H1 (cell line): ENCODE measurements around the gene GABRE. TPM values are rescaled to one million over a fixed set of nuclear protein-coding genes. Genes with fewer than 3 reads are reported as not detected.

Experiments used
- CTCF ChIA-PET: fragments of 300-600 bp; sonication (Branson Sonifier 250); formaldehyde crosslinking; loops from one replicate; lab custom pipeline; 2021; ENCODE audit not compliant: partially characterized antibody; lab: Charles Lee
- POLR2A ChIA-PET: fragments of 300-600 bp; sonication (Branson Sonifier 250); formaldehyde crosslinking; loops from one replicate; lab custom pipeline; 2021; ENCODE audit warnings: inconsistent platforms; ENCODE audit not compliant: partially characterized antibody; lab: Charles Lee
- DNase-seq, 2 experiments: peaks; one replicate each; pipeline versions ENCODE4 v3.0.0 to v3.0.0-alpha.2; 2010 to 2022; ENCODE audit warnings: low spot score in 2 of 2, low read depth in 1 of 2, mixed read lengths in 1 of 2
- FAIRE-seq: peaks from 2 replicates; lab custom pipeline; 2011; peaks lifted over from hg19 to GRCh38; lab: Jason Lieb, UNC
- H2AFZ ChIP-seq: 2 replicates; pipeline ENCODE4 v1.8.1; 2012; ENCODE audit warnings: low read length, inconsistent platforms
- H2AK5ac ChIP-seq: 2 replicates; pipeline ENCODE4 v1.6.1; 2013; ENCODE audit warnings: low read depth, low read length
- H2BK120ac ChIP-seq: replicated peaks from 2 replicates; pipeline ENCODE3; 2013; ENCODE audit warnings: low read depth, low read length, inconsistent platforms
- H2BK12ac ChIP-seq: 2 replicates; pipeline ENCODE4 v1.6.1; 2013; ENCODE audit warnings: low read depth, low read length
- H2BK15ac ChIP-seq: 2 replicates; pipeline ENCODE4 v1.6.1; 2013; ENCODE audit warnings: low read length
- H2BK20ac ChIP-seq: 2 replicates; pipeline ENCODE4 v1.6.1; 2013; ENCODE audit warnings: low read length
- H2BK5ac ChIP-seq: 2 replicates; pipeline ENCODE4 v1.6.1; 2013; ENCODE audit warnings: low read depth, low read length
- H3K14ac ChIP-seq: 2 replicates; pipeline ENCODE4 v1.6.1; 2013; ENCODE audit warnings: inconsistent platforms; ENCODE audit not compliant: insufficient read length
- H3K18ac ChIP-seq: 2 replicates; pipeline ENCODE4 v1.6.1; 2013; ENCODE audit warnings: low read length; ENCODE audit errors: extremely low read depth
- H3K23ac ChIP-seq: 2 replicates; pipeline ENCODE4 v1.6.1; 2013; ENCODE audit warnings: inconsistent platforms; ENCODE audit not compliant: insufficient read length
- H3K23me2 ChIP-seq: 2 replicates; pipeline ENCODE4 v1.6.1; 2013; ENCODE audit warnings: low read depth, low read length
- H3K27ac ChIP-seq: 2 replicates; pipeline ENCODE4 v1.6.1; 2011; ENCODE audit warnings: low read depth, low read length, inconsistent platforms
- H3K27me3 ChIP-seq, 4 experiments: replicated peaks in 1 of 4; 1 replicate in 1 of 4; 2 replicates in 3 of 4; pipeline versions ENCODE4 v1.6.1 to v1.8.1; 2011 to 2013; ENCODE audit warnings: low read length in 3 of 4, mild to moderate bottlenecking in 3 of 4, inconsistent platforms in 2 of 4, mixed read lengths in 2 of 4, moderate library complexity in 1 of 4; ENCODE audit not compliant: control insufficient read depth in 3 of 4, insufficient read depth in 3 of 4; ENCODE audit errors: extremely low read depth in 1 of 4
- H3K36me3 ChIP-seq, 4 experiments: 2 replicates each; pipeline versions ENCODE4 v1.6.1 to v1.8.1; 2011 to 2013; ENCODE audit warnings: mild to moderate bottlenecking in 4 of 4, low read length in 3 of 4, moderate library complexity in 2 of 4, control low read depth in 1 of 4, inconsistent platforms in 1 of 4; ENCODE audit not compliant: insufficient read depth in 4 of 4, control insufficient read depth in 2 of 4
- H3K4ac ChIP-seq: replicated peaks from 2 replicates; pipeline ENCODE3; 2013; ENCODE audit warnings: low read length, low read depth, mixed read lengths, inconsistent platforms; ENCODE audit not compliant: insufficient read length
- H3K4me1 ChIP-seq, 4 experiments: replicated peaks in 1 of 4; 1 replicate in 1 of 4; 2 replicates in 3 of 4; pipeline versions ENCODE4 v1.6.1 to v1.8.1; 2011 to 2013; ENCODE audit warnings: low read length in 3 of 4, inconsistent platforms in 2 of 4, mixed read lengths in 1 of 4; ENCODE audit not compliant: insufficient read depth in 4 of 4, control insufficient read depth in 3 of 4
- H3K4me2 ChIP-seq, 2 experiments: 2 replicates each; pipeline versions ENCODE4 v1.6.1 to v1.8.1; 2011 to 2013; ENCODE audit warnings: low read depth in 2 of 2, low read length in 2 of 2, control low read depth in 1 of 2, inconsistent platforms in 1 of 2, mild to moderate bottlenecking in 1 of 2; ENCODE audit not compliant: insufficient read depth in 1 of 2
- H3K4me3 ChIP-seq, 4 experiments: fragments of 200-600, 300-600 bp in 1 of 4; sonication (generic), shearing (Covaris generic), sonication (Bioruptor Twin) in 1 of 4; 2 replicates each; pipeline versions ENCODE4 v1.5.1 to v1.8.1; 2011 to 2016; ENCODE audit warnings: low read length in 4 of 4, low read depth in 3 of 4, control low read depth in 2 of 4, inconsistent platforms in 2 of 4, mild to moderate bottlenecking in 2 of 4, mixed read lengths in 1 of 4, moderate library complexity in 1 of 4; ENCODE audit not compliant: insufficient read depth in 2 of 4; ENCODE audit errors: extremely low read depth in 1 of 4
- H3K56ac ChIP-seq: replicated peaks from 2 replicates; pipeline ENCODE3; 2013; ENCODE audit warnings: low read depth, mild to moderate bottlenecking, mixed read lengths, low read length, inconsistent platforms; ENCODE audit not compliant: insufficient read length
- H3K79me1 ChIP-seq: 2 replicates; pipeline ENCODE4 v1.6.1; 2013; ENCODE audit warnings: low read depth, low read length, control low read depth
- H3K79me2 ChIP-seq, 2 experiments: 2 replicates each; pipeline versions ENCODE4 v1.6.1 to v1.8.1; 2012 to 2013; ENCODE audit warnings: low read length in 2 of 2, mild to moderate bottlenecking in 2 of 2, inconsistent platforms in 1 of 2; ENCODE audit not compliant: insufficient read depth in 2 of 2, control insufficient read depth in 1 of 2
- H3K9ac ChIP-seq, 4 experiments: replicated peaks in 1 of 4; 1 replicate in 1 of 4; 2 replicates in 3 of 4; pipeline versions ENCODE4 v1.6.1 to v1.8.1; 2011 to 2013; ENCODE audit warnings: low read depth in 3 of 4, low read length in 3 of 4, control low read depth in 2 of 4, mild to moderate bottlenecking in 2 of 4, moderate library complexity in 2 of 4, inconsistent platforms in 1 of 4; ENCODE audit errors: extremely low read depth in 1 of 4
- H3K9me3 ChIP-seq, 2 experiments: 2 replicates each; pipeline versions ENCODE4 v1.6.1 to v1.8.1; 2012 to 2013; ENCODE audit warnings: mild to moderate bottlenecking in 2 of 2, moderate library complexity in 2 of 2, control low read depth in 1 of 2, inconsistent platforms in 1 of 2, low read depth in 1 of 2, low read length in 1 of 2, mixed read lengths in 1 of 2; ENCODE audit not compliant: insufficient read depth in 2 of 2
- H4K20me1 ChIP-seq, 2 experiments: replicated peaks in 1 of 2; 2 replicates each; pipeline versions ENCODE3 to v1.8.1; 2011 to 2013; ENCODE audit warnings: inconsistent platforms in 2 of 2, low read length in 2 of 2, mild to moderate bottlenecking in 1 of 2; ENCODE audit not compliant: insufficient read depth in 2 of 2, control insufficient read depth in 1 of 2
- H4K5ac ChIP-seq: 2 replicates; pipeline ENCODE4 v1.6.1; 2013; ENCODE audit warnings: low read length, low read depth, mixed read lengths, inconsistent platforms; ENCODE audit not compliant: insufficient read length
- H4K8ac ChIP-seq: 2 replicates; pipeline ENCODE4 v1.8.0; 2013; ENCODE audit warnings: mild to moderate bottlenecking, moderate library complexity, low read length, inconsistent platforms; ENCODE audit not compliant: insufficient read depth; ENCODE audit errors: extremely low read depth
- H4K91ac ChIP-seq: replicated peaks from 2 replicates; pipeline ENCODE3; 2013; ENCODE audit warnings: low read length, mixed read lengths, inconsistent platforms; ENCODE audit not compliant: insufficient read length
- ATF2 ChIP-seq: IDR thresholded peaks from 2 replicates; pipeline ENCODE4 v1.6.1; 2012; ENCODE audit warnings: low read length, inconsistent platforms
- CTCF ChIP-seq, 3 experiments: IDR thresholded peaks; 1 replicate in 2 of 3; 2 replicates in 1 of 3; pipeline versions ENCODE4 v1.5.1 to v1.6.1; 2011; ENCODE audit warnings: low read length in 3 of 3, mild to moderate bottlenecking in 3 of 3, inconsistent platforms in 2 of 3, low read depth in 1 of 3, moderate library complexity in 1 of 3; ENCODE audit not compliant: insufficient read depth in 1 of 3; ENCODE audit errors: control extremely low read depth in 1 of 3
- JUND ChIP-seq: IDR thresholded peaks from 2 replicates; pipeline ENCODE4 v1.6.1; 2011; ENCODE audit warnings: mild to moderate bottlenecking, improper control_type of control experiment, low read length
- MAFK ChIP-seq: IDR thresholded peaks from 2 replicates; pipeline ENCODE4 v1.6.1; 2012; ENCODE audit warnings: low read depth, mild to moderate bottlenecking, improper control_type of control experiment, low read length
- MAX ChIP-seq: IDR thresholded peaks from 2 replicates; pipeline ENCODE4 v1.6.1; 2012; ENCODE audit warnings: inconsistent platforms
- POU5F1 ChIP-seq: IDR thresholded peaks from 2 replicates; pipeline ENCODE4 v1.6.1; 2011; ENCODE audit warnings: low read depth, mild to moderate bottlenecking, low read length, moderate library complexity
- SP1 ChIP-seq: IDR thresholded peaks from 2 replicates; pipeline ENCODE4 v1.6.1; 2011; ENCODE audit warnings: low read depth, low read length
- SUZ12 ChIP-seq: fragments of 200-600 bp; sonication (generic); IDR thresholded peaks from 2 replicates; pipeline ENCODE4 v1.6.1; 2012; ENCODE audit warnings: mild to moderate bottlenecking, inconsistent platforms, low read length, moderate library complexity, mixed read lengths
- USF2 ChIP-seq: IDR thresholded peaks from 2 replicates; pipeline ENCODE4 v1.6.1; 2011; ENCODE audit warnings: low read length, improper control_type of control experiment
- WGBS, 2 experiments: shearing (Covaris generic) in 1 of 2; methylation state at CpG; one replicate each; pipeline versions ENCODE4 v1.1.6 to v1.1.7; 2013 to 2015; ENCODE audit warnings: low lambda C conversion rate in 2 of 2, mixed read lengths in 2 of 2, inconsistent platforms in 1 of 2, low coverage in 1 of 2, missing lambda C conversion rate in 1 of 2; ENCODE audit not compliant: insufficient replicate concordance in 2 of 2, insufficient coverage in 1 of 2, insufficient read length in 1 of 2; ENCODE audit errors: extremely low coverage in 1 of 2, missing lambda C conversion rate in 1 of 2; 5-methylcytosine and 5-hydroxymethylcytosine counted together
- polyA plus RNA-seq, 7 experiments: library from polyadenylated mRNA; depleted of rRNA in 3 of 7; stranded (reverse) in 5 of 7; unstranded in 2 of 7; fragments of >200 nt in 5 of 7; fragments of 200-250 nt in 2 of 7; gene quantifications; 1 replicate in 5 of 7; 2 replicates in 1 of 7; 4 replicates in 1 of 7; pipeline versions ENCODE4 v1.2.1 to v1.2.3, GENCODE V29; 2011 to 2013; ENCODE audit warnings: missing spikeins in 2 of 7, mixed read lengths in 2 of 7
- total RNA-seq: library from RNA; stranded (reverse); fragmentation: NEBNext Ultra II Directional; extraction: Animal tissue kit (Norgen Biotek cat#: 25700); gene quantifications from 2 replicates; pipeline ENCODE4 v1.2.1, GENCODE V29; 2021

GABRE gene
- total and polyA plus RNA-seq, 2 of the 8 experiments (the other 6 are each of a cell fraction or from before 2014, with no cell fraction given), result 5.5 to 7.0 TPM

GRCh38 chrX:151996347-151996746 is 21.9 kb upstream of the GABRE start:
- no peak overlapping the region for H2AFZ ChIP-seq
- H2BK120ac ChIP-seq, result no peak overlapping the region
- H3K79me1 ChIP-seq, result no peaks in the 10 kb centered on the region
- no peaks in the 10 kb centered on the region for H3K4me1 ChIP-seq
- H3K14ac ChIP-seq, result no peak overlapping the region
- H3K9ac ChIP-seq, result no peak overlapping the region
- no peak overlapping the region for H3K27ac ChIP-seq
- DNase-seq (no peak), FAIRE-seq (no peak)
- ChIA-PET POLR2A (no interaction called here), CTCF (no interaction called here)
- H3K18ac ChIP-seq, result no peak overlapping the region
- no peaks in the 10 kb centered on the region for H3K23me2 ChIP-seq
- no peaks in the 10 kb centered on the region for H3K9me3 ChIP-seq
- no peaks in the 10 kb centered on the region for H3K27me3 ChIP-seq
- no peak overlapping the region for H2AK5ac ChIP-seq
- H4K91ac ChIP-seq, result no peak overlapping the region
- no peak overlapping the region for H3K4me3 ChIP-seq
- no peaks in the 10 kb centered on the region for H3K36me3 ChIP-seq
- H2BK15ac ChIP-seq, result no peak overlapping the region
- WGBS, 2 experiments, result 98% methylated on average over 3 of the region's 5 CpGs; no CpG with 5 or more reads in 1 of the 2 experiments
- no peak overlapping the region for H4K5ac ChIP-seq
- no peak overlapping the region for H2BK5ac ChIP-seq
- H2BK12ac ChIP-seq, result no peak overlapping the region
- no peak overlapping the region for H3K4ac ChIP-seq
- H3K4me2 ChIP-seq, result no peak overlapping the region
- H4K20me1 ChIP-seq, result no peaks in the 10 kb centered on the region
- H3K23ac ChIP-seq, result no peak overlapping the region
- no peak overlapping the region for H4K8ac ChIP-seq
- no peak overlapping the region for H2BK20ac ChIP-seq
- no peaks in the 10 kb centered on the region for H3K79me2 ChIP-seq
- H3K56ac ChIP-seq, result no peak overlapping the region
- no peak for TF ChIP-seq CTCF (IDR thresholded peaks at IDR 0.05; ENCODE audit: control extremely low read depth in 1 of 3, insufficient read depth in 1 of 3, low read depth in 1 of 3, low read length in 3 of 3)
- TF ChIP-seq USF2, result no peak
- no peak for TF ChIP-seq ATF2
- no peak for TF ChIP-seq JUND
- TF ChIP-seq MAX, result no peak
- TF ChIP-seq MAFK, result no peak
- no peak for TF ChIP-seq SP1
- no peak for TF ChIP-seq POU5F1
- no peak for TF ChIP-seq SUZ12
